H1 (cell line): ENCODE results near the gene DNAL4. TPM values are rescaled to one million over a fixed set of nuclear protein-coding genes. Genes with fewer than 3 reads are reported as not detected.

Experiments used
- CTCF ChIA-PET: fragments of 300-600 bp; sonication (Branson Sonifier 250); formaldehyde crosslinking; loops from one replicate; lab custom pipeline; 2021; ENCODE audit not compliant: partially characterized antibody; lab: Charles Lee
- POLR2A ChIA-PET: fragments of 300-600 bp; sonication (Branson Sonifier 250); formaldehyde crosslinking; loops from one replicate; lab custom pipeline; 2021; ENCODE audit warnings: inconsistent platforms; ENCODE audit not compliant: partially characterized antibody; lab: Charles Lee
- DNase-seq, 2 experiments: peaks; one replicate each; pipeline versions ENCODE4 v3.0.0 to v3.0.0-alpha.2; 2010 to 2022; ENCODE audit warnings: low spot score in 2 of 2, low read depth in 1 of 2, mixed read lengths in 1 of 2
- FAIRE-seq: peaks from 2 replicates; lab custom pipeline; 2011; peaks lifted over from hg19 to GRCh38; lab: Jason Lieb, UNC
- H2AFZ ChIP-seq: 2 replicates; pipeline ENCODE4 v1.8.1; 2012; ENCODE audit warnings: low read length, inconsistent platforms
- H2AK5ac ChIP-seq: 2 replicates; pipeline ENCODE4 v1.6.1; 2013; ENCODE audit warnings: low read depth, low read length
- H2BK120ac ChIP-seq: replicated peaks from 2 replicates; pipeline ENCODE3; 2013; ENCODE audit warnings: low read depth, low read length, inconsistent platforms
- H2BK12ac ChIP-seq: 2 replicates; pipeline ENCODE4 v1.6.1; 2013; ENCODE audit warnings: low read depth, low read length
- H2BK15ac ChIP-seq: 2 replicates; pipeline ENCODE4 v1.6.1; 2013; ENCODE audit warnings: low read length
- H2BK20ac ChIP-seq: 2 replicates; pipeline ENCODE4 v1.6.1; 2013; ENCODE audit warnings: low read length
- H2BK5ac ChIP-seq: 2 replicates; pipeline ENCODE4 v1.6.1; 2013; ENCODE audit warnings: low read depth, low read length
- H3K14ac ChIP-seq: 2 replicates; pipeline ENCODE4 v1.6.1; 2013; ENCODE audit warnings: inconsistent platforms; ENCODE audit not compliant: insufficient read length
- H3K18ac ChIP-seq: 2 replicates; pipeline ENCODE4 v1.6.1; 2013; ENCODE audit warnings: low read length; ENCODE audit errors: extremely low read depth
- H3K23ac ChIP-seq: 2 replicates; pipeline ENCODE4 v1.6.1; 2013; ENCODE audit warnings: inconsistent platforms; ENCODE audit not compliant: insufficient read length
- H3K23me2 ChIP-seq: 2 replicates; pipeline ENCODE4 v1.6.1; 2013; ENCODE audit warnings: low read depth, low read length
- H3K27ac ChIP-seq: 2 replicates; pipeline ENCODE4 v1.6.1; 2011; ENCODE audit warnings: low read depth, low read length, inconsistent platforms
- H3K27me3 ChIP-seq, 4 experiments: replicated peaks in 1 of 4; 1 replicate in 1 of 4; 2 replicates in 3 of 4; pipeline versions ENCODE4 v1.6.1 to v1.8.1; 2011 to 2013; ENCODE audit warnings: low read length in 3 of 4, mild to moderate bottlenecking in 3 of 4, inconsistent platforms in 2 of 4, mixed read lengths in 2 of 4, moderate library complexity in 1 of 4; ENCODE audit not compliant: control insufficient read depth in 3 of 4, insufficient read depth in 3 of 4; ENCODE audit errors: extremely low read depth in 1 of 4
- H3K36me3 ChIP-seq, 4 experiments: 2 replicates each; pipeline versions ENCODE4 v1.6.1 to v1.8.1; 2011 to 2013; ENCODE audit warnings: mild to moderate bottlenecking in 4 of 4, low read length in 3 of 4, moderate library complexity in 2 of 4, control low read depth in 1 of 4, inconsistent platforms in 1 of 4; ENCODE audit not compliant: insufficient read depth in 4 of 4, control insufficient read depth in 2 of 4
- H3K4ac ChIP-seq: replicated peaks from 2 replicates; pipeline ENCODE3; 2013; ENCODE audit warnings: low read length, low read depth, mixed read lengths, inconsistent platforms; ENCODE audit not compliant: insufficient read length
- H3K4me1 ChIP-seq, 4 experiments: replicated peaks in 1 of 4; 1 replicate in 1 of 4; 2 replicates in 3 of 4; pipeline versions ENCODE4 v1.6.1 to v1.8.1; 2011 to 2013; ENCODE audit warnings: low read length in 3 of 4, inconsistent platforms in 2 of 4, mixed read lengths in 1 of 4; ENCODE audit not compliant: insufficient read depth in 4 of 4, control insufficient read depth in 3 of 4
- H3K4me2 ChIP-seq, 2 experiments: 2 replicates each; pipeline versions ENCODE4 v1.6.1 to v1.8.1; 2011 to 2013; ENCODE audit warnings: low read depth in 2 of 2, low read length in 2 of 2, control low read depth in 1 of 2, inconsistent platforms in 1 of 2, mild to moderate bottlenecking in 1 of 2; ENCODE audit not compliant: insufficient read depth in 1 of 2
- H3K4me3 ChIP-seq, 4 experiments: fragments of 200-600, 300-600 bp in 1 of 4; sonication (generic), shearing (Covaris generic), sonication (Bioruptor Twin) in 1 of 4; 2 replicates each; pipeline versions ENCODE4 v1.5.1 to v1.8.1; 2011 to 2016; ENCODE audit warnings: low read length in 4 of 4, low read depth in 3 of 4, control low read depth in 2 of 4, inconsistent platforms in 2 of 4, mild to moderate bottlenecking in 2 of 4, mixed read lengths in 1 of 4, moderate library complexity in 1 of 4; ENCODE audit not compliant: insufficient read depth in 2 of 4; ENCODE audit errors: extremely low read depth in 1 of 4
- H3K56ac ChIP-seq: replicated peaks from 2 replicates; pipeline ENCODE3; 2013; ENCODE audit warnings: low read depth, mild to moderate bottlenecking, mixed read lengths, low read length, inconsistent platforms; ENCODE audit not compliant: insufficient read length
- H3K79me1 ChIP-seq: 2 replicates; pipeline ENCODE4 v1.6.1; 2013; ENCODE audit warnings: low read depth, low read length, control low read depth
- H3K79me2 ChIP-seq, 2 experiments: 2 replicates each; pipeline versions ENCODE4 v1.6.1 to v1.8.1; 2012 to 2013; ENCODE audit warnings: low read length in 2 of 2, mild to moderate bottlenecking in 2 of 2, inconsistent platforms in 1 of 2; ENCODE audit not compliant: insufficient read depth in 2 of 2, control insufficient read depth in 1 of 2
- H3K9ac ChIP-seq, 4 experiments: replicated peaks in 1 of 4; 1 replicate in 1 of 4; 2 replicates in 3 of 4; pipeline versions ENCODE4 v1.6.1 to v1.8.1; 2011 to 2013; ENCODE audit warnings: low read depth in 3 of 4, low read length in 3 of 4, control low read depth in 2 of 4, mild to moderate bottlenecking in 2 of 4, moderate library complexity in 2 of 4, inconsistent platforms in 1 of 4; ENCODE audit errors: extremely low read depth in 1 of 4
- H3K9me3 ChIP-seq, 2 experiments: 2 replicates each; pipeline versions ENCODE4 v1.6.1 to v1.8.1; 2012 to 2013; ENCODE audit warnings: mild to moderate bottlenecking in 2 of 2, moderate library complexity in 2 of 2, control low read depth in 1 of 2, inconsistent platforms in 1 of 2, low read depth in 1 of 2, low read length in 1 of 2, mixed read lengths in 1 of 2; ENCODE audit not compliant: insufficient read depth in 2 of 2
- H4K20me1 ChIP-seq, 2 experiments: replicated peaks in 1 of 2; 2 replicates each; pipeline versions ENCODE3 to v1.8.1; 2011 to 2013; ENCODE audit warnings: inconsistent platforms in 2 of 2, low read length in 2 of 2, mild to moderate bottlenecking in 1 of 2; ENCODE audit not compliant: insufficient read depth in 2 of 2, control insufficient read depth in 1 of 2
- H4K5ac ChIP-seq: 2 replicates; pipeline ENCODE4 v1.6.1; 2013; ENCODE audit warnings: low read length, low read depth, mixed read lengths, inconsistent platforms; ENCODE audit not compliant: insufficient read length
- H4K8ac ChIP-seq: 2 replicates; pipeline ENCODE4 v1.8.0; 2013; ENCODE audit warnings: mild to moderate bottlenecking, moderate library complexity, low read length, inconsistent platforms; ENCODE audit not compliant: insufficient read depth; ENCODE audit errors: extremely low read depth
- H4K91ac ChIP-seq: replicated peaks from 2 replicates; pipeline ENCODE3; 2013; ENCODE audit warnings: low read length, mixed read lengths, inconsistent platforms; ENCODE audit not compliant: insufficient read length
- NRF1 ChIP-seq: IDR thresholded peaks from 2 replicates; pipeline ENCODE4 v1.6.1; 2011; ENCODE audit warnings: mild to moderate bottlenecking, low read depth, low read length, improper control_type of control experiment
- WGBS, 2 experiments: shearing (Covaris generic) in 1 of 2; methylation state at CpG; one replicate each; pipeline versions ENCODE4 v1.1.6 to v1.1.7; 2013 to 2015; ENCODE audit warnings: low lambda C conversion rate in 2 of 2, mixed read lengths in 2 of 2, inconsistent platforms in 1 of 2, low coverage in 1 of 2, missing lambda C conversion rate in 1 of 2; ENCODE audit not compliant: insufficient replicate concordance in 2 of 2, insufficient coverage in 1 of 2, insufficient read length in 1 of 2; ENCODE audit errors: extremely low coverage in 1 of 2, missing lambda C conversion rate in 1 of 2; 5-methylcytosine and 5-hydroxymethylcytosine counted together
- polyA plus RNA-seq, 7 experiments: library from polyadenylated mRNA; depleted of rRNA in 3 of 7; stranded (reverse) in 5 of 7; unstranded in 2 of 7; fragments of >200 nt in 5 of 7; fragments of 200-250 nt in 2 of 7; gene quantifications; 1 replicate in 5 of 7; 2 replicates in 1 of 7; 4 replicates in 1 of 7; pipeline versions ENCODE4 v1.2.1 to v1.2.3, GENCODE V29; 2011 to 2013; ENCODE audit warnings: missing spikeins in 2 of 7, mixed read lengths in 2 of 7
- total RNA-seq: library from RNA; stranded (reverse); fragmentation: NEBNext Ultra II Directional; extraction: Animal tissue kit (Norgen Biotek cat#: 25700); gene quantifications from 2 replicates; pipeline ENCODE4 v1.2.1, GENCODE V29; 2021

Gene DNAL4
- total and polyA plus RNA-seq, 2 of the 8 experiments (the other 6 are each of a cell fraction or from before 2014, with no cell fraction given) = 8.8 to 14.0 TPM

DNA sequence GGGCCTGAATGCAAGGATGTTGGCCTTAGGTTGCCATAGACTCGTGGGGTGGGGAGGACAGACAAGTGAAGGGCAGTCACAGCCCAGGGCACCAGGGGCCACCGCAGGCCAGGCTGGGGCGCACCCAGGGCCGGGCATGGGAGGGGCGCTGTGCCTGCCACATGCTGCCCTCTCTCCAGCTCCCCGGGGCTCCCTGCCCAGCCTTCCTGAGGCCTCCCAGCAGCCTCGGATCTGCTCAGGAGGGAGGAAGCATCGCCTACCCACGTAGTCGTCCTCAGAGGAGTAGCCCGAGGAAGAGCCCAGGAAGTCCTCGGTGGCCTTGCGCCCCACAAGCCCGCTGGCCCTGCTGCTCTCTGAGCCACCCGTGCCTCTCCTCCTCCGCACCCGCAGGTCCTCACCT is 43.3 kb downstream of the DNAL4 start:
- H3K9me3 ChIP-seq = no peaks in the 10 kb centered on the region
- no peak overlapping the region for H3K18ac ChIP-seq
- POLR2A ChIA-PET = interaction anchor here (1.0 to 10.3 kb wide), 2 partner anchors 13 to 38 kb away, joined by 3 to 112 read pairs; no protein-coding TSS in a partner anchor
- peaks cover 13% of the 10 kb centered on the region; the same call in 1 of the 2 replicates for H3K23me2 ChIP-seq
- no peak overlapping the region for H3K4me2 ChIP-seq
- peaks cover 0 to 5% (median 0%) of the 10 kb centered on the region in 4 experiments; a peak in 3 of 7 replicates for H3K27me3 ChIP-seq
- no peaks in the 10 kb centered on the region for H3K79me2 ChIP-seq
- H3K4me1 ChIP-seq = peaks cover 2 to 12% (median 8%) of the 10 kb centered on the region in 4 experiments
- no peak for DNase-seq
- no peaks in the 10 kb centered on the region for H3K36me3 ChIP-seq
- no peak overlapping the region for H4K8ac ChIP-seq
- no peak overlapping the region for H2AFZ ChIP-seq
- no peak overlapping the region for H2BK120ac ChIP-seq
- H3K23ac ChIP-seq = no peak overlapping the region
- H4K20me1 ChIP-seq = peaks cover 0 to 3% of the 10 kb centered on the region in 2 experiments
- H4K91ac ChIP-seq = no peak overlapping the region
- no peak overlapping the region for H3K9ac ChIP-seq
- FAIRE-seq = no peak
- no peak overlapping the region for H3K27ac ChIP-seq
- H3K79me1 ChIP-seq = no peaks in the 10 kb centered on the region
- no peak overlapping the region for H3K4ac ChIP-seq
- WGBS, 2 experiments = 90% methylated on average over 11 of the region's 17 CpGs; no CpG with 5 or more reads in 1 of the 2 experiments
- no peak overlapping the region for H3K14ac ChIP-seq
- no peak overlapping the region for H2BK15ac ChIP-seq
- H3K4me3 ChIP-seq = no peak overlapping the region
- no peak overlapping the region for H2AK5ac ChIP-seq
- H4K5ac ChIP-seq = no peak overlapping the region
- H2BK5ac ChIP-seq = no peak overlapping the region
- CTCF ChIA-PET = interaction anchor here (1.4 to 7.9 kb wide), 5 partner anchors 8 to 25 kb away, joined by 3 to 95 read pairs (median 8); no protein-coding TSS in a partner anchor
- H2BK12ac ChIP-seq = no peak overlapping the region
- H3K56ac ChIP-seq = no peak overlapping the region
- no peak overlapping the region for H2BK20ac ChIP-seq
- TF ChIP-seq NRF1 = no peak
